IPS DF 4.7 (cell line): ENCODE measurements around the gene MRPS33.
"Not testable (repeated sequence)": the region's sequence is repeated elsewhere in the genome, so short reads cannot be mapped to it uniquely, and the experiment has no call there.

Experiments used
- DNase-seq: peaks from one replicate; pipeline ENCODE4 v3.0.0-alpha.2; 2013; ENCODE audit warnings: low spot score; ENCODE audit errors: extremely low read depth

The MRPS33 gene

DNA sequence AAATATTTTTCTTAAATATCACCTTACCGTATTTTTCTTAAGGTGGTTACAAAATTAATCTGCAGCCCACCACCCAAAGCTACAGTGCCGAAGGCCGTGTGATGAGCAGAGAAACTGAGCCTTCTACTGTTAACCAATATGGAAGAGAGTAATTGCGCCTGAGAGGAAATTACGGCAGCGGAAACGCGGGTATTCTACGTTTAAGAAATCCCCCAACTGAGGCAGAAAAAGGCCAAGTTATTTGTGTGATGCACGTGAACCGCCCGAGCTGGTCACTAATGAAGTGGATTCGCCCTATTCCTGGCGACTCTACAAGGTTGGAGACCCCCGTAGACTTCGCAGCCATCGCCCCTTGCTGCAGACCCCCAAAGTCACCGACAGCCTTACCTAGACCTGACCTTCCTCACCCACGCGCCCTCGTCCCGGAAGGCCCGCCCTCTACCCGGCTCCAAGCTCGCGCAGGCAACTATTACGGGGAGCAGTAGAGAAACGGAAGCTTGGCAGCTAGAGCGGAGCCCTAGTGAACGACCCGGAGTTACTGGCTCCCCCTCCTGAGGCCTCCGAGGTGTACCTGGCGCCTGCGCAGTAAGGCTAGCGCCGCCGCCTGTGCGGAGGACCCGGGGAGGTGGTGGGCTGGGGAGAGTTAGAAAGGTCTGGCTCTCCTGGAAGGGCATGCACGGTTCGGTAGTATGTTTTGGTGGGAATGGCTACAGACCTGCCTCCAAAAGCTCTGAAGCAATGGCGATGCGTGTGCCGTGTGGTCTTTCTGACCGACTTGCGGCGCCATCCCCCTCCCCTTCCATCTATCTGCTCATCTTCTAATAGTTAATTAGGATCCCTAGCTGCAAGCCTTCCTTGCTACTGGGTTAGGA is at the start of gene MRPS33:
Gene MRPS33, minus strand, starts transcription at position 429 of the 872 bp plus-strand sequence. CDS start 4,319 bp downstream, outside the sequence.
- DNase-seq, result peak; percentile 94

DNA sequence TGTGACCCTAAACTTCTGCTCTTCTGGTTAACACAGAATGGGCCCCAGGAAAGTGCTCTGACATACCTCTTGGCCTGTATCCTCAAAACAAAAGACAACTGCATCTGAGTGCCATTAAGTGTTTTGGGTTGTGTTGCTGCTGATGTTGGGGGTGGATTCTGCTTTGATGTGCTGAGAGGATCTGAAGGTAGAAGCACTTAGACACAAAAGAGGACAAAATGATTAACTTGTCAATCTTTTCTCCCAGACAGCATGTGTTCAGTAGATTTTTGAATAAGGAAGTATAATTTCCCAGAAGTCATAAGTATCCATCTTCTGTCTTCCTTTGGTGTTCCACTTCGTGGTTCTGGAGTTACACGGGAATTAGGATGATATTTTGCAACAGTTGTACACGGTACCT is 43.0 kb upstream of the MRPS33 start:
- no peak for DNase-seq

DNA sequence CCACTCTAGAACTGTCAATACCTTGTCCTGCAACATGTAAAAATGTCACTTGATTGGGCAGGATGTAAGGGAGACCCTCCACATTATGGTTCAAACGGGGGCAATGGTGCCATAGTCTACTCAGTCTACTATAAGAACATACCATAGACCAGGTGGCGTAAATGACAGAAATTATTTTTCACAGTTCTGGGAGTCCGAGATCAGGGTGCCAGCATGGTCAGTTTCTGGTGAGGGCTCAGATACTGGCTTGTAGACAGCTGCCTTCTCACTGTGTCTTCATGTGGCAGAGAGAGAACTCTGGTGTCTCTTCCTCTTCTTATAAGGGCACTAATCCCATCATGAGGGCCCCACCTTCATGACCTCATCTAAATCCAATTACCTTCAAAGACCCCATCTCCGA is 40.4 kb upstream of the MRPS33 start:
- DNase-seq, result no peak

DNA sequence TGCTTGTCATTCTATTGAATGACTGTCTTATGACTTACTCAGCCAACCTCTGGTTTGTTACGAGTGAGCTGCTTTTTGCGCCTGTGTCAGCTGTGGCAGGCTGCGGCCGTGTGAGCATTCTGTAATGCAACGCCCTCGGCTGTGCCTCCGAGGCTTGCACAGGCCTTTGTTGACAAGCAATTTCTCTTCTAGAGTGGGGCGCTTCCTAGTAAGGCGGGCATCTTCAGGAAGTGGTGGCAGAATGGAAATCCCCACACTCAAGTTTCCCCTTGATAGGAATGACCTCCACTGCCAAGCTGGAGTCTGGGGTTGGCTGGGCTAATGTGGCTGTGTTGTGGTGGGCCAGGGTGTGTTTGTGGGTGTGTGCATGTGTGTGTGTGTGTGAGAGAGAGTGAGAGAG is 38.9 kb upstream of the MRPS33 start:
- DNase-seq, result no peak

DNA sequence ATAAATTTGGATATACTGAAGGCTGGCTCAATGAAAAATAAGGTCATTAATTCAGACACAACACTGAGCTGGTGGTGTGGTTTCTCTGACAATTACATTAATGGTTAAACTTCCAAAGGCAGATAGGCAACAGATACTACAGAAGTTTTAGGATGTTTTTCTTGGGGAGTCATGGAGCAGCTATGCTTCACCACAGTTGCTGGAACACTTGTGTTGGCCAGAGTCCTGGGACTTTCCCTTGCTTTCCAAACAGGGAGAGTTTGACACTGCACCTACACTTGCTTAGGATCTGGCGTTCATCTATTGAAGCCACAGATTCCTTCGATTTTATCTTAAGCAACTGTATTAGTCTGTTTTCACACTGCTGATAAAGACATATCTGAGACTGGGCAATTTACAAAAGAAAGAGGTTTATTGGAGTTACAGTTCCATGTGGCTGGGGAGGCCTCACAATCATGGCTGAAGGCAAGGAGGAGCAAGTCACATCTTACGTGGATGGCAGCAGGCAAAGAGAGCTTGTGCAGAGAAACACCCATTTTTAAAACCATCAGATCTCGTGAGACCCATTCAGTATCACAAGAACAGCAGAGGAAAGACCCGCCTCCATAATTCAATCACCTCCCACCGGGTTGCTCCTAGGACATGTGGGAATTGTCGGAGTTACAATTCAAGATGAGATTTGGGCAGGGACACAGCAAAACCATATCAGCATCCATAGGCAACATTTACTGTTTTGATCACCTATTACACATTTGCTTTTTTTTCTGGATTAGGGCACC is 31.3 kb upstream of the MRPS33 start:
- DNase-seq, result no peak

DNA sequence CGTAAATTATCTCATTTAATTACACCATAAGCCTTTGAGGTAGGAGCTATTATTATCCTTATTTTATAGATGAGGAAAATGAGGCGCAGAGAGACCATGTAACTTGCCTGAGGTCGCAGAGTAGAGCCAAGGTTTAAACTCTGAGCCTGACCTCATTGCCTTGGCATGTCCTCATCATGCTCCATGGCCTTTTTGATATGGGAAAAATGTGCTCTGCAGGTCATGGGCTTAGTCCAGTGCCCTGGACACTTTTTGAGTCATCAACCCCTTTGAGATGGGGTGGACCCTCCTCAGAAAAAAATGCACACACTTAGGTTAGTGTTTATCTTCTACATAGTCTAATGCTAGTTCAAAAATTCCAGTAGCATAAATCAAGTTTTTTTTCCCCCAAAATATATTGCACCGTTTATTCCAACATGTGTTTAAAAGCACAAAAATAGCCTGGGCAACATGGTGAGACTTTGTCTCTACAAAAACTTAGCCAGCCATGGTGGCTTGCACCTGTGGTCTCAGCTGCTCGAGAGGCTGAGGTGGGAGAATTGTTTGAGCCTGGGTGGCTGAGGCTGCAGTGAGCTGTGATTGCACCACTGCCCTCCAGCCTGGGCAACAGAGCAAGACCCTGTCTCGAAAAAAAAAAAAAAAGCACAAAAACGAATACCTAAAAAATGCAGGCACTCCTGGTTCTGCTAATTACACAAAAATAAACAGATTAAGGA is 30.5 kb upstream of the MRPS33 start:
- DNase-seq, result no peak

DNA sequence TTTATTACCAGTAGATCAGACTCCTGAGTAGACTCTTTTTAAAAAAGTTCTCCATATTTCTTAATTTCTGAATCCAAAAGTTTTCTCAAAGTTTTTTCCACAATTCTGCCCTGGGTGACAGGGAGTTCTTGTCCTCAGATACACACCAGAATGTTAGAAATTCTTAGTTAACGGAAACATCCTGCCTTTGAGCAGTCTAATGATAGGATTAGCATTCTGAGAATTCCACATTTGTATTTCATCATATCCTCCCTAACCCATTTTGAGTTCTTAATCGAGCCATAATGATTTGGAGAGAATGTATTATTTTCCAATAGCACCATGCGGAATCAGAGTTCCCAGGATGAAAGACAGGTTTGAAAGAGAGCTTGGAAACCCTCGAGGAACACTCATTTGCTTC is 28.9 kb upstream of the MRPS33 start:
- DNase-seq, result no peak

DNA sequence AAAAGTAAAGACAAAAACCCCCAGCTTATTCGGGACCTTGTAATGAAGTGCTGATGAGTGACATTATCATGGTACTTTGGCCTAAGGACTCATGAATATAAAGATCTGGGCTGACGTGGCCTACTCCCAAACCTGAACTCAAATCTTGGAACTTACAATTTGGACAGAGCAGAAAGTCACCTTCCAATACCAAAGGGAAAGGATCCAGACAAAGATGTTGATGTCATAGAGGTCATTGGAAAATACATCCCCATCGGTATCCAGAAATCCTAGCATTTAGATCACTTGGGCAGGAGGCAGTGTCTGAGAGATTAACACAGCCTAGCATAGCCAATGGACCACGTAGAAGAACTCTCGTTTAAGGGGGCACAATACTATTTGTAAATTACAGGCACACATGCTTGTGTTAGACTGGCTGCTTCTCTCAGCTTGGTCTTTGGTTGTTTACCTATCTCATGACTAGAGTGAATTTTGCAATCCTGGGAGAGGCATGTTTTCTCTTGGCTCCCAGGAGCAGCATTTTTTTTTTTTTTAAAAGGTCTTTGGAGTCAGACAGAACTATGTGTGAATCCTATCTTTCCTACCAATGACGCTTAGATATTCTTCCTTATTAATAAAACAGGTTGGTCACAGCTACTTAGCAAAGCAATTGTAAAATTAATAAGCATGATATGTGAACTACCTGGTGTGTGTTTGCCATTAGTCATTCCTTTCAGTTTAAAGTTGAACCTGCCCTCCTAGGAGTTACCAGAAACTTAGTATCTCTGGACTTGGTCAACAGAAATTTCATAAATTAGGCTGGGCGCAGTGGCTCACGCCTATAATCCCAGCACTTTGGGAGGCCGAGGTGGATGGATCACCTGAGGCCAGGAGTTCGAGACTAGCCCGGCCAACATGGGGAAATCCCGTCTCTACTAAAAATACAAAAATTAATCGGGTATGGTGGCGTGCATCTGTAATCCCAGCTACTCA is 27.8 kb upstream of the MRPS33 start:
- DNase-seq, result no peak

DNA sequence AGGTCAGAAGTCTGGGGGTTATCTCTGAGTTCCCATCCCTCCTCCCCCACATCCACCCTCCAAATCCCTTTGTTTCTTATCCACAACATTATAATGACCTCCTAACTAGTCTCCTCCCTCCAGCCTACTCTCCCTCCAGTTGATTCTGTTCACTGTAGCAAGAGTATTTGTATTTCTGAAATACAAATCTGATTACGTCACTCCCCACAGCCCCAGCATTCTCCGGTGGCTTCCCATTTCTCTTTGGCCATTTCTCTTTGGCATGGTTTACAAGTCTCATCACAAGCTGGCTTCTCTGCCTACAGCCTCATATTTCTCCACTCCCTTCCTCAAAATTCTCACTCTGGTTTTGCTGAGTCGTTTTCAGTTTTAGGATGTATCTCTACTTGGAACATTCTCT is 24.6 kb upstream of the MRPS33 start:
- DNase-seq, result no peak

DNA sequence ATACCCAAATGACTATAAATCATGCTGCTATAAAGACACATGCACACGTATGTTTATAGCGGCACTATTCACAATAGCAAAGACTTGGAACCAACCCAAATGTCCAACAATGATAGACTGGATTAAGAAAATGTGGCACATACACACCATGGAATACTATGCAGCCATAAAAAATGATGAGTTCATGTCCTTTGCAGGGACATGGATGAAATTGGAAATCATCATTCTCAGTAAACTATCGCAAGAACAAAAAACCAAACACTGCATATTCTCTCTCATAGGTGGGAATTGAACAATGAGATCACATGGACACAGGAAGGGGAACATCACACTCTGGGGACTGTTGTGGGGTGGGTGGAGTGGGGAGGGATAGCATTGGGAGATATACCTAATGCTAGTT is 23.3 kb upstream of the MRPS33 start:
- DNase-seq, result not testable (repeated sequence)

DNA sequence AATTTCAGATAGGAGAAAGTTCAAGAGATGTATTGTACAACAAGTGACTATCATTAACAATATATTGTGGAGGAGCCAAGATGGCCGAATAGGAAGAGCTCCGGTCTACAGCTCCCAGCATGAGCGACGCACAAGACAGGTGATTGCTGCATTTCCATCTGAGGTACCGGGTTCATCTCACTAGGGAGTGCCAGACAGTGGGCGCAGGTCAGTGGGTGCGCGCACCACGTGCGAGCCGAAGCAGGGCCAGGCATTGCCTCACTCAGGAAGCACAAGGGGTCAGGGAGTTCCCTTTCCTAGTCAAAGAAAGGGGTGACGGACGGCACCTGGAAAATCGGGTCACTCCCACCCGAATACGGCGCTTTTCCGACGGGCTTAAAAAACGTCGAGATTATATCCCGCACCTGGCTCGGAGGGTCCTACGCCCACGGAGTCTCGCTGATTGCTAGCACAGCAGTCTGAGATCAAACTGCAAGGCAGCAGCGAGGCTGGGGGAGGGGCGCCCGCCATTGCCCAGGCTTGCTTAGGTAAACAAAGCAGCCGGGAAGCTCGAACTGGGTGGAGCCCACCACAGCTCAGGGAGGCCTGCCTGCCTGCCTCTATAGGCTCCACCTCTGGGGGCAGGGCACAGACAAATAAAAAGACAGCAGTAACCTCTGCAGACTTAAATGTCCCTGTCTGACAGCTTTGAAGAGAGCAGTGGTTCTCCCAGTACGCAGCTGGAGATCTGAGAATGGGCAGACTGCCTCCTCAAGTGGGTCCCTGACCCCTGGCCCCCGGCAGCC is 18.0 kb upstream of the MRPS33 start:
- DNase-seq, result not testable (repeated sequence)

DNA sequence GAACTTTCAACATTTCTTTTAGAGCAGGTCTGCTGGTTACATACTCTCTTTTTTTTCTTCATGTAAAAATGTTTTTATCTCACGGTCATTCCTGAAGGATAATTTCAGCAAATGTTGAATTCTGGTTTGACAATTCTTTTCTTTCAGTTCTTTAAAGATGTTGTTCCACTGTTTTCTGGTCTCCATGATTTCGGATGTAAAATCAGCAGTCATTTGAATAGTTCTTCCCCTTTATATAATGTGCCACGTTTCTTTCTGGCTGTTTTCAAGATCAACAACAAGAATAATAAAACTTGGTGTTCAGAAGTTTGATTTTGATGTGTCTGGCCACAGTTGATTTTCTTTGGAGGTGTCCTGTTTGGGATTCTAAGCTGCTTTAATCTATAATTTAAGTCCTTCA is 14.0 kb upstream of the MRPS33 start:
- no peak for DNase-seq

DNA sequence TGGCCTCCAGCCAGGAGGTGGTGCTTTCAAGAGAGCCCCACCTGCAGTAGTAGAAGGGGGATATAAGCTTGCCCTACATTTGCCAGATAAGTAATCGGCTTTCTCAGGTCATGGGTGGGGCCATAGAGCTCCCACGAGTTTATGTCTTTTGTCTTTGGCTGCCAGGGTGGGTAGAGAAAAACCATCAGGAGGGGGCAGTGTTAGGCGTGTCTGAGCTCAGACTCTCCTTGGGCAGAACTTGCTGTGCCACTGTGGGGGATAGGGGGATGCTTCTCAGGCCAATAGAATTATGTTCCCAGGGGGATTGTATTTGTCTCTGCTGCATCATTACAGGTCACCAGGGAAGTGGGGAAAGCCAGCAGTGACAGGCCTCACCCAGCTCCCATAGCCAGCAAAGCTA is 12.3 kb upstream of the MRPS33 start:
- DNase-seq, result no peak

DNA sequence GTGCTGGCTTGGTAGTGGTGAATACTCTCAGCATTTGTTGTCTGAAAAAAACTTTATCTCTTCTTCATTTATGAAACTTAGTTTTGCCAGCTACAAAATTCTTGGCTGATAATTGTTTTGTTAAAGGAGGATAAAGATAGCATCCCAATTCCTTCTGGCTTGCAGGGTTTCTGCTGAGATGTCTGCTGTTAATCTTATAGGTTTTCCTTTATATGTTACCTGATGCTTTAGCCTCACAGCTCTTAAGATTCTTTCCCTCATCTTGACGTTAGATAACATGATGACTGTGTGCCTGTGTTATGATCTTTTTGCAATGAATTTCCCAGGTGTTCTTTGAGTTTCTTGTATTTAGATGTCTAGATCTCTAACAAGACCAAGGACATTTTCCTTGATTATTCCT is 9.9 kb upstream of the MRPS33 start:
- no peak for DNase-seq

DNA sequence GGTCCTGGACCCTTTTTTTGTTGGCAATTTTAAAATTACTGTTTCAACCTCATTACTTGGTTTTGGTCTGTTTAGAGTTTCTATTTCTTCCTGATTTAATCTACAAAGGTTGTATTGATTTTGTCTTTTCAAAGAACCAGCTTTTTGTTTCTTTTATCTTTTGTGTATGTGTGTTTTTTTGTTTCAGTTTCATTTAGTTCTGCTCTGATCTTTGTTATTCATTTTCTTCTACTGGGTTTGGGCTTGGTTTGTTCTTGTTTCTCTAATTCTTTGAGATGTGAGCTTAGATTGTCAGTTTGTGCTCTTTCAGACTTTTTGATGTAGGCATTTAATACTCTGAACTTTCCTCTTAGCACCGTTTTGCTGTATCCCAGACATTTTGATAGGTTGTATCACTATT is 8.5 kb upstream of the MRPS33 start:
- DNase-seq, result no peak

DNA sequence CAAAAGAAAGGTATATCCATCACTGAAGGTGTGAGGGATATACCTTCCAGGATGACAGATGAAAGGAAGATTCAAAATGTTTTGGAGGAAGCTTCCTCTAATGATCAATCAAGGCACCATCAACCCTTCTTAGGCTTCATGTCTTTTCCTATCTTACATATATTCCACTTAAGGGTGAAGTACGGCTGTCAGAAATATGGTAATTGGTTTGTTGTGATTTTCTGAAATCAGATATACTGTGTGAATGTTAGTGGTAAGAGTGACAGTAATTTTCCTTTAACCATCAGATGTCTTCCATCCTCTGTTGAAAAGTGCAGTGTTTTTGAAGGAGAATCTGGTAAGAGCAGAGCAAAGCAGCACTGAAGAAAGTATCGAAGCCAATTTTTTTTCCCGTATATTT is 2.8 kb upstream of the MRPS33 start:
- no peak for DNase-seq

DNA sequence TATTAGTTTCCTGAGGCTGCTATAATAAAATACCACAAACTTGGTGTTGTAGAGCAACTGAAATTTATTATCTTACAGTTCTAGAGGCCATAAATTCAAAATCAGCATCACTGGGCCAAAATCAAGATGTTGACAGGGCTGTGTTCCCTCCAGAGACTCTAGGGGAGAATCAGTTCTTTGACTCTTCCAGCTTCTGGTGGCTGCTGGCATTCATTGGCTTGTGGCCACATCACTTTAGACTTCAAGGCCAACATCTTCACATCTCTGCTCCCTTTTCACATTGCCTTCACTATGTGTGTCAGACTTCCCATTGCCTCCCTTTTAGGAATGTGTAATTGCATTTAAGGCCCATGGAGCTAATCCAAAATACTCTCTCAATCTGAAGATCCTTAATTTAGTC is 1.6 kb upstream of the MRPS33 start:
- DNase-seq, result no peak

DNA sequence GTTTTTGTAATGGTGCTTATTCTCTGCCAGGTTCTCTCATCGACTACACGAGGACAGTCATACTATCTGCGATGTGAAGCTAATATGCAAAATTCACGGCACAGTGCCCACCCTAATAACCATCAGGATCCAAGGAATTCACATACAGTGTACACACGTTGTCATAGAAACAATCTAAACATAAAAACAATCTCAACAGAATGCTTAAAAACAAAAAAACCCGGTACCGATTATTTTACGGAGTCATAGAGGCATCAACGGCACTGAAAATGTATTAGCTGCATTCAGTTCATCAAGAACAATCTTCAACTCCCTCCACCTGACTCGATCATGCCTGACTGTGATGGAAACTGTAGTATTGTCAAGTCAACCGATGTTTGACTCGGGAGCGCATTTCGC is 628 bp downstream of the MRPS33 start:
- no peak for DNase-seq

DNA sequence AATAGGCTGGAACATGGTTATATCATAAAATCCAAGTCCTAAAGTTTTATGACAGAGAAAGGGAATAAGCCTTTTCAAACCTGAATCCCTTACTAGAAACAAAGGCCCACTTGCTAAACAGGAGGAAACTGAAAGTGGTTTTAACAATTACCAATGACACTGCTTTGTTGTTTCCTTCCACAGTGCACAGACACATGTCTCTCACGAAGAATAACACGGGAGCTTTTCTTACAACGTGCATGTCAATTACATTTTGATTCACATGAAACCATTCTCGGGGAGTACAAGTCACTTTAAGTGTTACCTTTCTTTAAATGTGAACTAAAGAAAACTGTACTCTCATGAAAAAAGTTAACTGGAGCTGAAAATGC is 1.4 kb downstream of the MRPS33 start:
- no peak for DNase-seq

DNA sequence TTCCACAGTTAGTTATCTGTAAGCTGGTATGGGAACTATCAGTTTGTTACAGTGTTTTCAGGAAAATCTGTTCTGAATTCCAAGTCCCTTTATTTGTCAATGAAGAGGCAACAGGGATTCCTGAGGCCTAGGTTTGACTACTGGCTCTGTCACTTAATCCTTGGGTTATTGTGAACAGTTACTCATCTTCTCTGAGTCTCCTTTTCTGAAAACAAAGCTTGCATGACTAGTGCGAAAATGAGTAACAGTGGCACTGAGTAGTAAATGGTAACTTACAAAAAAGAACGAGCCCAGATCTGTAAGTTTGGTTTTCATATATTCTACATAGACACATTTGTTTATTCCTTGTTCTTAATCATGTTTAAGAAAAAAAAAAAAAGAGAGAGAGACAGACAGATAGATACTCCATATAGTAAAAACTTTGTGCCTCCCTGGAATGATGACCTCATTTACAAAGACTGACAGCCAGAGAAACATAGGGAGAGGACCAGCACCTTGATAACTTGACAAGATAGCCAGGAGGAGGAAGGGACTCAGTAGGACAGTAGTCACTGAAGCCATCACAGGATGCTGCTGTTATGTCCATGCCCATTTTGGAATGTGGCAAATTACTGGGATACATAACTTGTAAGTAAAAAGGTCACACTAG is 1.9 kb downstream of the MRPS33 start:
- no peak for DNase-seq
